Measurements from ENCODE around the gene MFGE8. TPM values are rescaled to one million over a fixed set of nuclear protein-coding genes. Genes with fewer than 3 reads are reported as not detected.

Gene MFGE8
- total RNA-seq (2021) (118 and 129 TPM in 2 replicates), Bru-seq, nascent RNA (percentile 70 among the genes with signal in this experiment), BruChase-seq, experiment 1, labeled RNA remaining after a 2-hour chase (percentile 81 among the genes with signal in this experiment), BruChase-seq, experiment 2, labeled RNA remaining after a 6-hour chase (percentile 80 among the genes with signal in this experiment)
- long read RNA-seq, transcript MFGE8-201 (8 exons, 1,937 nt) = major isoform, 9 of 27 reads
- long read RNA-seq, transcript MFGE8-202 (7 exons, 1,752 nt) = minor isoform, 5 of 27 reads
- long read RNA-seq, partial matches to known transcripts = 2 of 27 reads
- long read RNA-seq, other reads (novel, unspliced or antisense) = 11 of 27 reads

GRCh38 chr15:88913017-88913849 lies at the start of gene MFGE8:
MFGE8 (minus strand) TSS chr15:88913379; CDS start chr15:88913319, 60 bp downstream.
- CTCF ChIA-PET = no interaction called here
- peak within 1 kb of the TSS; percentile 62 for H3K27ac ChIP-seq (ENCODE audit: low read depth, low read length, poor library complexity, severe bottlenecking)
- H3K9me3 ChIP-seq (ENCODE audit: low read depth, low read length, poor library complexity, severe bottlenecking) = no peaks in the 10 kb centered on the region
- no peaks in the 10 kb centered on the region for H3K27me3 ChIP-seq (replicated peaks; ENCODE audit: insufficient read depth, low read depth, low read length, poor library complexity)
- TF ChIP-seq EZH2 (IDR thresholded peaks at IDR 0.05; ENCODE audit: borderline replicate concordance, low read depth, low read length, poor library complexity, severe bottlenecking) = no peak
- 0 out of 2 replicates have a peak, but pooled peaks have one; percentile 11 for TF ChIP-seq CTCF (conservative IDR thresholded peaks at IDR 0.05; ENCODE audit: low read depth, low read length)
- H3K4me1 ChIP-seq (ENCODE audit: insufficient read depth, low read length, poor library complexity, severe bottlenecking) = peaks cover 12% of the 10 kb centered on the region
- no peaks in the 10 kb centered on the region for H3K36me3 ChIP-seq (ENCODE audit: insufficient read depth, low read length, poor library complexity, severe bottlenecking)
- intact Hi-C loops (cut with micrococcal nuclease; ENCODE audit: unreplicated experiment) = no loop called here
- H3K4me3 ChIP-seq (ENCODE audit: low read depth, low read length, poor library complexity, severe bottlenecking) = peak within 1 kb of the TSS; percentile 62
- POLR2A ChIA-PET (ENCODE audit: low non-redundant PET) = interaction anchor here (0.6 to 0.7 kb wide), 2 partner anchors 100 to 1844 kb away, joined by 4 to 5 read pairs; no protein-coding TSS in a partner anchor
- DNase-seq (ENCODE audit: low spot score) = peak; percentile 85
- BruUV-seq (replicated peaks) = no TSS peak

GRCh38 chr15:88959445-88959844 lies 46.3 kb upstream of the MFGE8 start:
- H3K9me3 ChIP-seq (ENCODE audit: low read depth, low read length, poor library complexity, severe bottlenecking) = no peaks in the 10 kb centered on the region
- no peak overlapping the region for H3K27ac ChIP-seq (ENCODE audit: low read depth, low read length, poor library complexity, severe bottlenecking)
- CTCF ChIA-PET = no interaction called here
- intact Hi-C loops (cut with micrococcal nuclease; ENCODE audit: unreplicated experiment) = no loop called here
- no peak for DNase-seq (ENCODE audit: low spot score)
- H3K4me3 ChIP-seq (ENCODE audit: low read depth, low read length, poor library complexity, severe bottlenecking) = no peak overlapping the region
- POLR2A ChIA-PET (ENCODE audit: low non-redundant PET) = no interaction called here
- no TSS peak for BruUV-seq (replicated peaks)
- H3K4me1 ChIP-seq (ENCODE audit: insufficient read depth, low read length, poor library complexity, severe bottlenecking) = peaks cover 6% of the 10 kb centered on the region
- TF ChIP-seq EZH2 (IDR thresholded peaks at IDR 0.05; ENCODE audit: borderline replicate concordance, low read depth, low read length, poor library complexity, severe bottlenecking) = no peak
- no peak for TF ChIP-seq CTCF (conservative IDR thresholded peaks at IDR 0.05; ENCODE audit: low read depth, low read length)
- no peaks in the 10 kb centered on the region for H3K36me3 ChIP-seq (ENCODE audit: insufficient read depth, low read length, poor library complexity, severe bottlenecking)
- H3K27me3 ChIP-seq (replicated peaks; ENCODE audit: insufficient read depth, low read depth, low read length, poor library complexity) = peaks cover 3% of the 10 kb centered on the region

- TF ChIP-seq CTCF (conservative IDR thresholded peaks at IDR 0.05; ENCODE audit: low read depth, low read length) (no peak), EZH2 (IDR thresholded peaks at IDR 0.05; ENCODE audit: borderline replicate concordance, low read depth, low read length, poor library complexity, severe bottlenecking) (no peak)
- intact Hi-C loops (cut with micrococcal nuclease; ENCODE audit: unreplicated experiment) = no loop called here
- DNase-seq (ENCODE audit: low spot score) = no peak
- Histone ChIP-seq H3K27me3 (replicated peaks; ENCODE audit: insufficient read depth, low read depth, low read length, poor library complexity) (no peaks in the 10 kb centered on the region), H3K4me3 (ENCODE audit: low read depth, low read length, poor library complexity, severe bottlenecking) (no peak overlapping the region), H3K4me1 (ENCODE audit: insufficient read depth, low read length, poor library complexity, severe bottlenecking) (peaks cover 11% of the 10 kb centered on the region), H3K27ac (ENCODE audit: low read depth, low read length, poor library complexity, severe bottlenecking) (no peak overlapping the region), H3K36me3 (ENCODE audit: insufficient read depth, low read length, poor library complexity, severe bottlenecking) (no peaks in the 10 kb centered on the region), H3K9me3 (ENCODE audit: low read depth, low read length, poor library complexity, severe bottlenecking) (no peaks in the 10 kb centered on the region)
- POLR2A ChIA-PET (ENCODE audit: low non-redundant PET) = no interaction called here
- BruUV-seq (replicated peaks) = no TSS peak
- CTCF ChIA-PET = no interaction called here
Observed at GRCh38 chr15:88956906-88957305, 43.7 kb upstream of the MFGE8 start.

Data from A673 (cell line).